K562 (cell line): Measurements from ENCODE around the gene LENEP. TPM values are rescaled to one million over a fixed set of nuclear protein-coding genes. Genes with fewer than 3 reads are reported as not detected.
A peak's percentile ranks its signal among the peaks of the same experiment; 100 is the strongest.

Experiments used
- CXXC5 ChIP-seq: fragments of 250-450 bp; sonication (Bioruptor Pico); IDR thresholded peaks from 2 replicates; pipeline ENCODE4 v1.8.0; 2022; ENCODE audit warnings: inconsistent platforms, mild to moderate bottlenecking, moderate library complexity
- ELF2 ChIP-seq: fragments of 250-450 bp; sonication (Bioruptor Pico); IDR thresholded peaks from 2 replicates; pipeline ENCODE4 v1.5.0; 2021; ENCODE audit warnings: mild to moderate bottlenecking
- GATA2 ChIP-seq: sonication (generic); formaldehyde crosslinking; IDR thresholded peaks from 2 replicates; pipeline ENCODE4 v1.4.0; 2020; ENCODE audit warnings: mild to moderate bottlenecking, missing genetic modification reagents
- MBD1 ChIP-seq: fragments of 250-450 bp; sonication (Bioruptor Pico); IDR thresholded peaks from 2 replicates; pipeline ENCODE4 v1.8.0; 2022; ENCODE audit warnings: inconsistent platforms
- MYBL2 ChIP-seq, 2 experiments: fragments of 450-650 bp in 1 of 2; sonication (generic) in 1 of 2; formaldehyde crosslinking in 1 of 2; IDR thresholded peaks; 2 replicates each; pipeline versions ENCODE4 v1.6.1 to v1.8.1; 2017 to 2022; ENCODE audit warnings: borderline replicate concordance in 1 of 2, inconsistent platforms in 1 of 2, low read depth in 1 of 2, mild to moderate bottlenecking in 1 of 2, missing genetic modification reagents in 1 of 2, moderate library complexity in 1 of 2
- NRF1 ChIP-seq, 2 experiments: fragments of 450-650 bp; IDR thresholded peaks in 1 of 2; conservative IDR thresholded peaks in 1 of 2; 2 replicates each; pipeline ENCODE4 v1.6.1; 2014; ENCODE audit warnings: mild to moderate bottlenecking in 2 of 2
- RCOR1 ChIP-seq, 2 experiments: IDR thresholded peaks; 2 replicates each; pipeline ENCODE4 v1.6.1; 2012; ENCODE audit warnings: low read depth in 2 of 2, low read length in 2 of 2, borderline replicate concordance in 1 of 2, improper control_type of control experiment in 1 of 2
- SETDB1 ChIP-seq: IDR thresholded peaks from one replicate; pipeline ENCODE4 v1.6.1; 2012; ENCODE audit warnings: low read length, control low read depth, inconsistent platforms
- TRIM28 ChIP-seq: fragments of 450-650 bp; IDR thresholded peaks from 2 replicates; pipeline ENCODE4 v1.6.1; 2017
- TSHZ1 ChIP-seq: fragments of 250-450 bp; sonication (Bioruptor Pico); IDR thresholded peaks from 2 replicates; pipeline ENCODE4 v1.4.0; 2020; ENCODE audit warnings: mild to moderate bottlenecking, moderate library complexity
- ZBTB34 ChIP-seq: fragments of 250-450 bp; sonication (Bioruptor Pico); IDR thresholded peaks from 2 replicates; pipeline ENCODE4 v1.8.0; 2021; ENCODE audit warnings: mild to moderate bottlenecking, moderate library complexity
- ZFX ChIP-seq: sonication (generic); formaldehyde crosslinking; IDR thresholded peaks from 2 replicates; pipeline ENCODE4 v1.8.0; 2022; ENCODE audit warnings: mild to moderate bottlenecking, missing genetic modification reagents, moderate library complexity
- ZNF239 ChIP-seq: fragments of 250-450 bp; sonication (Bioruptor Pico); IDR thresholded peaks from 2 replicates; pipeline ENCODE4 v1.4.0; 2020; ENCODE audit warnings: mild to moderate bottlenecking
- ZNF717 ChIP-seq: fragments of 250-450 bp; sonication (Bioruptor Pico); IDR thresholded peaks from 2 replicates; pipeline ENCODE4 v1.5.0; 2021
- ZNF830 ChIP-seq: fragments of 250-450 bp; sonication (Bioruptor Pico); IDR thresholded peaks from 2 replicates; pipeline ENCODE4 v1.5.0; 2021; ENCODE audit warnings: mild to moderate bottlenecking
- polyA plus RNA-seq, 8 experiments: library from polyadenylated mRNA; depleted of rRNA in 4 of 8; stranded (reverse) in 5 of 8; unstranded in 3 of 8; fragments of >200 nt; fragmentation: Nextera tagmentation in 2 of 8; fragmentation: Illumina TruSeq in 1 of 8; extraction: Ambion mirVana in 2 of 8; extraction: Trizol in 1 of 8; gene quantifications; 2 replicates each; pipeline versions ENCODE4 v1.2.1 to v1.2.3, GENCODE V29; 2011 to 2014; ENCODE audit warnings: inconsistent platforms in 1 of 8, missing spikeins in 1 of 8
- total RNA-seq, 7 experiments: library from RNA; depleted of rRNA in 6 of 7; stranded (reverse); fragments of >200 nt in 6 of 7; fragmentation: Illumina TruSeq in 2 of 7; extraction: Trizol in 2 of 7; gene quantifications; 2 replicates each; pipeline versions ENCODE4 v1.2.1 to v1.2.3, GENCODE V29; 2011 to 2021; ENCODE audit warnings: low replicate concordance in 1 of 7
- TF ChIP-seq, protein P1 (sequence below): fragments of 250-450 bp; sonication (Bioruptor Pico); IDR thresholded peaks from 2 replicates; pipeline ENCODE4 v1.4.0; 2020
- TF ChIP-seq, protein P2 (sequence below): fragments of 450-650 bp; IDR thresholded peaks from 2 replicates; pipeline ENCODE4 v1.6.1; 2014; ENCODE audit warnings: low read depth, mild to moderate bottlenecking, moderate library complexity, borderline replicate concordance

Gene LENEP
- total and polyA plus RNA-seq, 9 of the 15 experiments (the other 6 are each of a cell fraction or from before 2014, with no cell fraction given): 0.23 to 0.87 (median 0.67) TPM; not detected in 5

DNA sequence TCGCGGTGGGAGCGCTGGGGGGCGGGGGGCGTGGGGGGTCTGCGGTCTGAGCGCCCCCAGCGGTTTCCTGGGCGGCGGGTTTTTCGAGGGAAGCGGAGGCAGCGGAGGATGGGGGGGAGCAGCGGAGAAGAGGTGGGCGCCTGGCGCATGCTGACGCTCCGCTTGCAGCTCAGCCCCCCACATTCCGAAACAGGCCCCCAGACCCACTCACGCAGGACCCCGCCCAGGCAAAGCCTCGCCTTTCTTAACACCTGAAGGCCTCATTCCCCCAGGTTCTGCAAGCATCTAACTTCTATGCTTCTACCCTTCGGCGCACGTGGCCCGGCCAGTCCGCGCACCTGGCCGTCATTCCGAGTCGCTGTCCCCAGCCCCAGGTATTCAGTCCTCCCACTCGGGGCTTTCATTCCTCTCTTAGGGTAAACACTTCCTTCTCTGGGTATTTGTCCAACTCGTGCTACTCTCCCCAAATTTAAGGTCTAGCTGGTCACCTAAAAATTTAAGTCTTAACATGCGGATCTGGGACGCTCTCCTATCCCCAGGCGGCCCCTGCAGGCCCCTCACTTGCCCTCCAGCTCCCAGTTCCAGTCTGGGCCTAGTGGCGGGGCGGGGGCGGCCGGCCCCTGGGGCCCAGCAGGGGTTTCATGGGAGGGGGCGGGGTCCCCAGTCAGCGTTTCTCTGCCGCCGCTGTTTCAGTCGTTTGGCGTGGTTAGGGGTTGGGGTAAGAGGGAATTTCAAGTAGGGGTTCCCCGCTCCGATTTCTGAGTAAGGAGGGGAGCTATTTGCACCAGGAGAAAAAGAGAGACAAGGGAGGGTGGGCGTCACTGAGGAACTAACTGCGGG is 6.4 kb downstream of the LENEP start (continued):
- TF ChIP-seq, protein P1, sequence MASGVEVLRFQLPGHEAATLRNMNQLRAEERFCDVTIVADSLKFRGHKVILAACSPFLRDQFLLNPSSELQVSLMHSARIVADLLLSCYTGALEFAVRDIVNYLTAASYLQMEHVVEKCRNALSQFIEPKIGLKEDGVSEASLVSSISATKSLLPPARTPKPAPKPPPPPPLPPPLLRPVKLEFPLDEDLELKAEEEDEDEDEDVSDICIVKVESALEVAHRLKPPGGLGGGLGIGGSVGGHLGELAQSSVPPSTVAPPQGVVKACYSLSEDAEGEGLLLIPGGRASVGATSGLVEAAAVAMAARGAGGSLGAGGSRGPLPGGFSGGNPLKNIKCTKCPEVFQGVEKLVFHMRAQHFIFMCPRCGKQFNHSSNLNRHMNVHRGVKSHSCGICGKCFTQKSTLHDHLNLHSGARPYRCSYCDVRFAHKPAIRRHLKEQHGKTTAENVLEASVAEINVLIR (CRISPR knock-in tag): no peak
- TF ChIP-seq ZNF717 (no peak), MYBL2 (IDR thresholded peaks at IDR 0.05; ENCODE audit: low read depth) (no peak), MYBL2 (CRISPR knock-in tag; IDR thresholded peaks at IDR 0.05; ENCODE audit: borderline replicate concordance) (no peak), RCOR1 (IDR thresholded peaks at IDR 0.05; ENCODE audit: borderline replicate concordance in 1 of 2, low read depth in 2 of 2, low read length in 2 of 2) (peak in 1 of 2 experiments; percentile 25; a peak in 1 of 4 replicates), SETDB1 (no peak), NRF1 (conservative IDR thresholded peaks at IDR 0.05 in 1 of 2, IDR thresholded peaks at IDR 0.05 in 1 of 2) (peak in 1 of 2 experiments; percentile 21; a peak in 1 of 4 replicates), ZFX (peak; percentile 81), CXXC5 (CRISPR knock-in tag) (peak; percentile 55), ZNF239 (CRISPR knock-in tag) (no peak), ZBTB34 (CRISPR knock-in tag) (no peak), GATA2 (CRISPR knock-in tag) (no peak), ZNF830 (no peak), MBD1 (no peak), TSHZ1 (CRISPR knock-in tag) (no peak), ELF2 (no peak), TRIM28 (no peak)
- TF ChIP-seq, protein P2, sequence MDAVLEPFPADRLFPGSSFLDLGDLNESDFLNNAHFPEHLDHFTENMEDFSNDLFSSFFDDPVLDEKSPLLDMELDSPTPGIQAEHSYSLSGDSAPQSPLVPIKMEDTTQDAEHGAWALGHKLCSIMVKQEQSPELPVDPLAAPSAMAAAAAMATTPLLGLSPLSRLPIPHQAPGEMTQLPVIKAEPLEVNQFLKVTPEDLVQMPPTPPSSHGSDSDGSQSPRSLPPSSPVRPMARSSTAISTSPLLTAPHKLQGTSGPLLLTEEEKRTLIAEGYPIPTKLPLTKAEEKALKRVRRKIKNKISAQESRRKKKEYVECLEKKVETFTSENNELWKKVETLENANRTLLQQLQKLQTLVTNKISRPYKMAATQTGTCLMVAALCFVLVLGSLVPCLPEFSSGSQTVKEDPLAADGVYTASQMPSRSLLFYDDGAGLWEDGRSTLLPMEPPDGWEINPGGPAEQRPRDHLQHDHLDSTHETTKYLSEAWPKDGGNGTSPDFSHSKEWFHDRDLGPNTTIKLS: no peak
